GM21825 (cell line): Measurements from ENCODE around the gene GCN1.
A peak's percentile ranks its signal among the peaks of the same experiment; 100 is the strongest.

Experiments used
- ATAC-seq: cut with Tn5 transposase; IDR thresholded peaks from one replicate; pipeline ENCODE4 v1.9.1; 2021; ENCODE audit warnings: mild to moderate bottlenecking, moderate library complexity; ENCODE audit not compliant: unreplicated experiment

GCN1 gene

DNA sequence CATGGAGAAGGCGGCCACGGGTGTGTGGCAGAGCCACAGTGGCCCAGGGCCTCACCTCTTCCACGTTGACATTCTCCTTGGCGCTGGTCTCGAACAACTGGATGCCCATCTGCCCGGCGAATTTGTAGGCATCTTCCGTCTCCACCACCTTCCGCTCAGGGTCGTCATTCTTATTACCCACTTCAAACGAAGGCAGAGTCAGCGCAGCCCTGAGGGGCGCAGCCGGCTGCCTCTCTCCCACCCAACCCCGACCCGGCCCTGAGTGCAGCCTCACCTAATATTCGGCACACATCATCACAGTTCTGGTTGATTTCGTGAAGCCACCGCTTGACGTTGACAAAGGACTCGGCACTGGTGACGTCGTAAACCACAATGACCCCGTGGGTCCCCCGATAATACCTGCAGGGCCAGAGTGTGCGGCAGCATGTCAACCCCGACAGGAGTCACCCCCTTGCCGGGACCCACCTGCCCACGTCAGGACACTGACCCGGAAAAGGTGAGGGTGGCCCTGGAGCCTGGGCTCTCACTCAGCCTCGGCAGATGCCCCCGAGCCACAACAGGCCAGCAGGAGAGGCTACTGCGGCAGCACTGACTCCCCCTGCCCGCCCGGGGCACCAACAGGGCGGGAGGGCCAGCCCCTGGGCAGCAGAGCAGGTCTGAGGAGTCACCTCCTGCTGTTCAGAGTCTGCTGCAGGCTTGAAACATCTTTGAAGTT lies 95.6 kb downstream of the GCN1 start:
- no peak for ATAC-seq

DNA sequence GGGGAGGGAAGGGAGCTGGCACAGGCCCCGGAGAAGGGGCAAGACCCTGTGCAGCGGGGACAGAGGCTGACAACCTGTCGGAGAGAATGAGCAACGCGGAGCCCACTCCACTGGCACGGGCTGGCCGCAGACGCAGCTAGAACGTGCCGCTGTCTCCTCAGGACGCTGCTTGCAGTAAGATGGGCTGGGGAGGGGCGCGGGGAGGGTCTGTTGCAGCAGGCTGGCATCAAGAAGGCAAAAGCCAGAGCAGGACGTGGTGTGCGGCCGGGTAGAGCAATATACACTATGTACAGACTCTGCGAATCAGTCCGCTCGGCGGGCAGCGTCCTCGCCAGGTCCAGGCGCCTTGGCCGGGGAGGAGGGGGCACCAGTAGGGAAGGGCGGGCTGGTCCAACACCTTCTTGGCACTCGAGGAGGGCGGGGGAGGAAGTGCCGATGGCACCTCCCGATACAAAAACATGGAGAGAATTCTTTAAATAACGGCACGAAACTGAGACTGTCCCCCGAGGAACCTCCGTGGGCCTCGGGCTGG lies 97.8 kb downstream of the GCN1 start:
- ATAC-seq = no peak

DNA sequence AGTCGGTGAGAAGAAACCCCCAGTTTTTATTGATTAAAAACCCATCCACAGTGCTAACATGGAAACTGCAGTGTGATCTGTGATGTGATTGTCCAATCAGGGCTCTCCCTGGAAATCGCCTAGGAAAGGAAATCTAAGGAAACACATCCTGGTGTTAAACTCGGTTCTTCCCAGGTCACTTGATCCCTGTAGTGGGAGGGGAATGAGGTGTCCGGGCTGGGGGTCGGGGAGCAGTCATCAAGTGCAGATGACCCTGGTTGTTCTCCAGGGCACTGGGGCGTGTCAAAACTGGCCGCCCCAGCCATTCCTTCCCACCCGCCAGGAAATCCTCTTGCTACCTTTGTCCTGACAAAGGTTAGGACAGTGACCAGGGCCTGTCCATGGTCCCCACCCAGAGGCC lies 98.8 kb downstream of the GCN1 start:
- no peak for ATAC-seq

GRCh38 chr12:120095331-120095730 lies 99.2 kb downstream of the GCN1 start:
- no peak for ATAC-seq

- ATAC-seq = no peak
Observed at GRCh38 chr12:120094485-120094884, 100.0 kb downstream of the GCN1 start.

DNA sequence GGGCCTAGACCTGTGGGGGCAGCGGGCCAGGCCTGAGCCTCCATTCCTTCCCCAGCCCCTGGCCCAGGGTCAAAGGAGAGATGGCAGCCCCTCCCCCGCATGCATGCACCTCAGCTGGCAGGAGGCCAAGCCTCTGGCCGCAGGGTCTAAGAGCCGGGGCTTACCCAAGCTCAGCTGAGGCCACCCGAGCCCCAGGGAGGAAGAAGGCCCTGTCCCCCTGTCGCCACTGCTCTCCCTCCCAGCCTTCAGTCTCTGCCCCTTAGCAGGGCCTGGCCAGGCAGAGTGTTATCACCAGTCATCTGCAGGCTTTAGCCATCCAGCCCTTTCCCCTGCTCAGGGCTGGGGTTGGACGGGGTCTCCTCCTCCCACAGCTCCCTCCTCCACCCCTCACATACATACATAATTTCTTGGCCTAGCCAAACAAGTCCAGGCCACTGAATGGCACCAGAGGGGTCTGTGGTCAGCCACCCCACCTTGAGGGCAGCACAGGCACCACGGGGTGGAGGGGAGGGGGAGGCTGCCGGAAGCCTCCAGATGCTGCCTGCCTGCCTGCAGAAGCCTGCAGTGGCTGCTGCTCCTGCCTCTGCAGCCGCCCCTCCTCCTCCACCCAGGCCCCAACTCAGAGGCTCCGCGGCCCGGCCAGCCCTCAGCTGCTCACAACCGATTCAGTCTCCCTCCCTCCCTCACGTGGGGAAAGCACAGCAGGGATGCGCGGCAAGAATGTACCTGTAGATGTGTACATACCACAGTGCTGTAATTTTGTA lies 100.7 kb downstream of the GCN1 start:
- ATAC-seq = no peak

DNA sequence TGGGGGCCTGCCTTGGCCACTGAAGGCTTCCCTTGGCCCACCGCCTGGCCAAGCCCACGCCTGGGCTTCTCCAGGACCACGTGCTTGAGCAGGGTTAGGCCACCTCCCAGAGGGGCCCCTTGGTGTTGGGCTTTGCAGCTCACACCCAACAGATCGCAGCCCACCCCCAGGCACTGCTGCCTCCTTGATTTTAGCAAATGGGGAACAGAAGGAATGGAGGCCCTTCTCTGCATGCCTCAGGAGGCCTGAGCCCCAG lies 101.3 kb downstream of the GCN1 start:
- no peak for ATAC-seq

GRCh38 chr12:120092551-120093335 lies 101.8 kb downstream of the GCN1 start:
- ATAC-seq = no peak

DNA sequence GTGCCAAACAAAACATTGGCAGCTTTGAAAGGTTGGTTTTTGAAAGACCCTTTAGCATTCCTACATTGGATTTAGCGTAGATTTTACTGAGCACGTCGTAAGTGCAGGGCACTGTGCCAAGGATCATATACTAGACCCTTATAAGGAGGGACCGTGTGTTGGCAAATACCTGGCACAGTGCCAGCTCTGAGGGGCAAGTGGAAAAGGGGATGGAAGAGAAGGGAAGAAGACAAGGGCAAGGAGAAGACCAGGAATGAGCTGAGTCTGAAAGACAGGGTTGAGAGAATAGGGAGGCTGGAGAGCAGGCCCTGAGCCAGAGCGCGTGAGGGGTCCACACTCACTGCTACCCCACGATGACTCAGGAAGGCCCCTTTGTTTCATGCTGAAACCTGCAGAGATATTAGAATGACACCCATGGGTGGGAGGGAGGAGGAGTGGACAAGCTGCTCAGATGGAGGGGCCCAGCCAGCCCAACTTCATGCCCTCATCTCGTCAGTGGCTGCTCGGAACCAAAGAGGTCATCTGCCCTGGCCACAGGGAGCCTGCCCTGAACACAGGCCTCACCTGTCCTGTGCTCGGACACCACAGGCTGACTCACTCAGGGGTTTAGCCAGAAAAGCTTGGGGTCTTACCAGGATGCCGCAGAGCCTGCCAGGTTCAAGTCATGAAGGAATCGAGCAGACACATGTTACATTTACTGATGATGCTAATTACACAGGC lies 103.0 kb downstream of the GCN1 start:
- no peak for ATAC-seq

DNA sequence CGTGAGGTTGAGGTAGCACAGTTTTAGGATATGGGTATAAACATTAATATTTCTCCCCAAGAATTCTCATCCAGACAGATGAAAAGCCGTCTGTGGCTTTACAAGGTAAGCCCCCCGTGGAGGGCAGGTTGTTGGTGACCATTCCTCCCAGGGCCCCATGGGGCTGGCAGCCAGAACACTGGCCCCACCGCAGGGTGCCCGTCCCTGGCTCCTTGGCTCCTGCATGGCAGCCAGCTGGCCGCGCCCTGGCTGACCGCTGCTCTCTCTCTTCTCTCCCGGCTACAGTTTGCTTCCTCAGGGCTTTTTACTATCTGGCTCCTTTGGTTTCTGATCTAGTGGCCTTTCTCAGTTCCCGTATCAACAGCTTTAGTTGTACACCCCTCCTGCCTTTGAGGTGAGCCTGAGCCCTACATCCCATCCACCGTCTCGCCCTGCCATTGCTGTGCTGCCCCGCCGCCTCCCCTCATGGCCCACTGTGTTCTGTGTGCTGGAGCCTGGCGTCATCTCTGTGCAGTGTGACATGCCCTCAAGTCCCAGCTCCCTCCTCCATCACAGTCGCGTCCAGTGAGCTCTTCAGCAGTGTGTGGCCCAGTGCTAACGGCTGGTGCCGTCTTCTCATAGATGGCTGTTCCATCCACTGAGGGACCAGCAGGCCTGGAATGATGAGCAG lies 103.8 kb downstream of the GCN1 start:
- ATAC-seq = no peak

DNA sequence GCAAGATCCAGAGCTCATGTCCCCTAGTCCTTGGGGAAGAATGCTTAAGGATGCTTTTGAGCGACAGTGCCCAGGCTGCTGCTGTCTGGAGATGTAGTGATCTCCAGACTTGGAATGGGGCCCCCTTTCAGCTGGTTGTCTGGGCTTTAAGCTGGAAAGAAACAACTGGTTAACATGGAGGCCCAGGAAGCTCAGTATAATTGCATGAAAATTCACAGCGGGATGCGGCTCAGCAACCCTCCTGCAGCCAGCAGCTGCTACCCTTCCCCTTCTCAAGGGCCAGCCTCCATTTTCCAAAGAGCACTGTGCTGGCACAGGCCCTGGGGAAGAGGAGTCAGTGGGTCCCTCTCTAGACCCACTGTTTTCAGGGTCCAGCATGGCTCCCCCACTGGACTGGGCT lies 104.3 kb downstream of the GCN1 start:
- no peak for ATAC-seq

DNA sequence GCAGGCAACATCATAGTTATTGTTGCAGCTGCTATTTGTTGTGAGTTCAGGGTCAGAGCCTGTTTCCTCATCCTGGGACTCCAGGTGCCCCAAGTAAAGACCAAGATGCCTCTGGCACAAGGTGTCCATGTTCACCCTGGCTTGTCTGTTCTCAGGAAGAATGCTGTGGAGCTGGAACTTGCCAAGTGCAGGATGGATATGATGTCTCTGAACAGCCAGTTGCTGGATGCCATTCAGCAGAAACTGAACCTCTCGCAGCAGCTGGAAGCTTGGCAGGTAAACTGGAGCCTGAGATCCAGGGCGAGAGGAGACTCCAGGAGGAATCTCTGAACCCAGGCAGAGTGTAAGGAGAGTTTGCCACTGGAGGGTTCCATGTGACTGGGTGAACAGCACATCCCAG lies 104.7 kb downstream of the GCN1 start:
- no peak for ATAC-seq

DNA sequence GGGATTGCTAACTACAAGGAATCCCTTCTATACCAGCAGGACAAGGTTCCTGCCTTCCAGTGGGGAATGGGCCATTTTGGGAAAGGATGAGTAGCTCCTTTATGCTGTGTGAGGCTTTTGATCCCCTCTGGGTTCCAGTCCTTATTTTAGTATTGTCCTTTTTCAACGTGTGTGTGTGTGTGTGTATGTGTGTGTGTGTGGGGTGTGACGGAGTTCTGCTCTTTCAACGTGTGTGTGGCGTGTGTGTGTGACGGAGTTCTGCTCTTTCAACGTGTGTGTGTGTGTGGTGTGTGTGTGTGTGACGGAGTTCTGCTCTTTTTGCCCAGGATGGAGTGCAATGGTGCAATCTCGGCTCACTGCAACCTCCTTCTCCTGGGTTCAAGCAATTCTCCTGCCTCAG lies 105.4 kb downstream of the GCN1 start:
- no peak for ATAC-seq

- ATAC-seq = peak; percentile 98
Observed at GRCh38 chr12:120086801-120087621, 107.5 kb downstream of the GCN1 start.

DNA sequence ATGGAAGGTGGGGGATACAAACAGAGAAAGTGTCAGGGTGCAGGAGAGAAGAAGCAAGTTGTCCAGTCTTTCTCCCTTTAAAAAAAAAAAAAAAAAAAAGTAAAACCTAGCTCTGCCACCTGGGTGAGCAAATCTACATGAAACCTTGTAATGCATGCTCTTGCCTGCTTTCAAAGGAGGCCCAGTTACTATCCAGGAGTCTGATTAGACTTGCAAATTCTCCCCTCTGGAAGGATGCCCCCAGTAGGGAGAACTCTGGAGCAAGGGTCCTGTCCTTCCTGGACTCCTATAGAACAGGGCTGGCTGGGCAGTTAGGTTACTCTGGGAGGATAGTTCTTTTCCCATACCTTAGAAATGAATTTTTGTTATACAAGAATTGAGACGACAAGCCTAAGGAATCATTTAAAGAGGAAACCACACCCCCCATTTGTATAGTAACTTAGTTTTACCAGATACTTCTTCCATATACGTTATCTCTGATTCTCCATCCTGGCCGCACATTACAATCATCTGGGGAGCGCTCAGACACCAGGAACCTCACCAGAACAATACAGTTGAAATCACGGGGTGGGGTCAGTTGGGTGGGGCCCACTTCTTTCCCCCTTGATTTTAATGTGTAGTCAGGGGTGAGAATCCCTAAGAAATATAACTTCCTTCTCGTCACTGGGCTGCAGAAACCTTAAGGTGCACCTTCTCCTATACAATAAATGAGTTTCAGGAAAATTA lies 108.4 kb downstream of the GCN1 start:
- ATAC-seq = no peak

GRCh38 chr12:120081641-120082040 lies 112.9 kb downstream of the GCN1 start:
- no peak for ATAC-seq

GRCh38 chr12:120079411-120080400 lies 114.8 kb downstream of the GCN1 start:
- no peak for ATAC-seq

DNA sequence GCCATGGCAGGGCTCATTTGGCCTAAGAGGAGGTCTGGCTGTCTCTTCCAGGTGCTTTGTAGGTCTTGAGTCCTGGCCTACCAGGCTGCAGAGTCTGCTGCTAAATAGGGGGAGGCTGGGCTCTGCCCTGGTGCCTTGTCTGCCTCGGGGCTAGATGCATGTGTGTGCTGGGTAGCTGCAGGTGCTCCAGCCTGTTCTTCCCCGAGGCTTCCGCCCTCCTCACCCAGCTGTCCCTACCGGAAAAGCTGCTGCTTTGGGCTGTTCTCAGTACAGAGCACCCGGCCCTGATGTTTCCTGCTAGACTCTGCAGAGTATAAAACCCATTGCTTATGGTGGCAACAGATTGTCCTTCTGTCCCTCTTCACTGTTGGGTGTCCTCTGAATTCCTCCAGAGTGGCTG lies 115.6 kb downstream of the GCN1 start:
- ATAC-seq = no peak
